ENCODE results near the gene CDIP1.

The CDIP1 gene

GRCh38 chr16:4512473-4512872 lies 26.1 kb downstream of the CDIP1 start:
- ATAC-seq (no peak), DNase-seq (ENCODE audit: low spot score in 2 of 2) (no peak)
- Mint-ChIP-seq H3K36me3 (peaks cover 67% of the 10 kb centered on the region), H3K9me3 (no peaks in the 10 kb centered on the region), H3K4me1 (peaks cover 60% of the 10 kb centered on the region), H3K27ac (peak overlapping the region; percentile 96), H3K4me3 (no peak overlapping the region)

- DNase-seq (ENCODE audit: low spot score in 2 of 2) (no peak), ATAC-seq (peak; percentile 29)
- Mint-ChIP-seq H3K9me3 (no peaks in the 10 kb centered on the region), H3K36me3 (peaks cover 73% of the 10 kb centered on the region), H3K4me1 (peaks cover 62% of the 10 kb centered on the region), H3K27ac (peak overlapping the region; percentile 96), H3K4me3 (no peak overlapping the region)
Observed at GRCh38 chr16:4511441-4512082, 27.0 kb downstream of the CDIP1 start.

GRCh38 chr16:4510747-4511426 lies 27.7 kb downstream of the CDIP1 start:
- Mint-ChIP-seq H3K36me3 (peaks cover 76% of the 10 kb centered on the region), H3K9me3 (no peaks in the 10 kb centered on the region), H3K4me1 (peaks cover 65% of the 10 kb centered on the region), H3K27ac (peak overlapping the region; percentile 96), H3K4me3 (no peak overlapping the region)
- DNase-seq (ENCODE audit: low spot score in 2 of 2) (no peak), ATAC-seq (no peak)

GRCh38 chr16:4510131-4510530 lies 28.4 kb downstream of the CDIP1 start:
- Mint-ChIP-seq H3K4me1 (peaks cover 65% of the 10 kb centered on the region), H3K27ac (peak overlapping the region; percentile 96), H3K9me3 (no peaks in the 10 kb centered on the region), H3K36me3 (peaks cover 83% of the 10 kb centered on the region), H3K4me3 (no peak overlapping the region)
- DNase-seq (ENCODE audit: low spot score in 2 of 2): no peak
- ATAC-seq: no peak

GRCh38 chr16:4509420-4509819 lies 29.2 kb downstream of the CDIP1 start:
- ATAC-seq (no peak), DNase-seq (ENCODE audit: low spot score in 2 of 2) (no peak)
- H3K4me3 Mint-ChIP-seq: no peak overlapping the region
- peaks cover 63% of the 10 kb centered on the region for H3K4me1 Mint-ChIP-seq
- peak overlapping the region; percentile 96 for H3K27ac Mint-ChIP-seq
- no peaks in the 10 kb centered on the region for H3K9me3 Mint-ChIP-seq
- peaks cover 87% of the 10 kb centered on the region for H3K36me3 Mint-ChIP-seq

GRCh38 chr16:4508806-4509205 lies 29.8 kb downstream of the CDIP1 start:
- Mint-ChIP-seq H3K4me3 (no peak overlapping the region), H3K4me1 (peaks cover 60% of the 10 kb centered on the region), H3K27ac (peak overlapping the region; percentile 91), H3K9me3 (no peaks in the 10 kb centered on the region), H3K36me3 (peaks cover 87% of the 10 kb centered on the region)
- no peak for ATAC-seq
- no peak for DNase-seq (ENCODE audit: low spot score in 2 of 2)

- Mint-ChIP-seq H3K4me1 (peaks cover 61% of the 10 kb centered on the region), H3K4me3 (no peak overlapping the region), H3K36me3 (peaks cover 79% of the 10 kb centered on the region), H3K27ac (peak overlapping the region; percentile 91), H3K9me3 (no peaks in the 10 kb centered on the region)
- DNase-seq (ENCODE audit: low spot score in 2 of 2) (no peak), ATAC-seq (no peak)
Observed at GRCh38 chr16:4507588-4508345, 30.8 kb downstream of the CDIP1 start.

GRCh38 chr16:4506450-4506849 lies 32.1 kb downstream of the CDIP1 start:
- peak; percentile 25 to 68 for DNase-seq (ENCODE audit: low spot score in 2 of 2)
- Mint-ChIP-seq H3K4me1 (peaks cover 56% of the 10 kb centered on the region), H3K4me3 (peak overlapping the region; percentile 66), H3K9me3 (no peaks in the 10 kb centered on the region), H3K36me3 (peaks cover 67% of the 10 kb centered on the region), H3K27ac (peak overlapping the region; percentile 91)
- ATAC-seq: peak; percentile 80

- Mint-ChIP-seq H3K36me3 (peaks cover 58% of the 10 kb centered on the region), H3K4me3 (peak overlapping the region; percentile 66), H3K27ac (peak overlapping the region; percentile 91), H3K9me3 (no peaks in the 10 kb centered on the region), H3K4me1 (peaks cover 57% of the 10 kb centered on the region)
- peak; percentile 91 for ATAC-seq
- peak; percentile 33 to 75 for DNase-seq (ENCODE audit: low spot score in 2 of 2)
Observed at GRCh38 chr16:4505356-4506147, 33.0 kb downstream of the CDIP1 start.

GRCh38 chr16:4501071-4501478 lies 37.5 kb downstream of the CDIP1 start:
- peaks cover 39% of the 10 kb centered on the region for H3K36me3 Mint-ChIP-seq
- no peak for ATAC-seq
- no peak for DNase-seq (ENCODE audit: low spot score in 2 of 2)
- H3K27ac Mint-ChIP-seq: peak overlapping the region; percentile 43
- H3K4me1 Mint-ChIP-seq: peaks cover 64% of the 10 kb centered on the region
- no peaks in the 10 kb centered on the region for H3K9me3 Mint-ChIP-seq
- H3K4me3 Mint-ChIP-seq: no peak overlapping the region

- ATAC-seq: peak; percentile 97
- no peak for DNase-seq (ENCODE audit: low spot score in 2 of 2)
- Mint-ChIP-seq H3K4me1 (peaks cover 64% of the 10 kb centered on the region), H3K4me3 (no peak overlapping the region), H3K36me3 (peaks cover 36% of the 10 kb centered on the region), H3K9me3 (no peaks in the 10 kb centered on the region), H3K27ac (peak overlapping the region; percentile 65)
Observed at GRCh38 chr16:4500272-4500671, 38.3 kb downstream of the CDIP1 start.

- Mint-ChIP-seq H3K4me1 (peaks cover 63% of the 10 kb centered on the region), H3K27ac (peak overlapping the region; percentile 65), H3K9me3 (no peaks in the 10 kb centered on the region), H3K36me3 (peaks cover 31% of the 10 kb centered on the region), H3K4me3 (no peak overlapping the region)
- no peak for ATAC-seq
- no peak for DNase-seq (ENCODE audit: low spot score in 2 of 2)
Observed at GRCh38 chr16:4499196-4499555, 39.4 kb downstream of the CDIP1 start.

- Mint-ChIP-seq H3K4me1 (peaks cover 64% of the 10 kb centered on the region), H3K27ac (no peak overlapping the region), H3K9me3 (no peaks in the 10 kb centered on the region), H3K4me3 (no peak overlapping the region), H3K36me3 (peaks cover 31% of the 10 kb centered on the region)
- ATAC-seq (no peak), DNase-seq (ENCODE audit: low spot score in 2 of 2) (no peak)
Observed at GRCh38 chr16:4498546-4499195, 39.9 kb downstream of the CDIP1 start.

GRCh38 chr16:4496305-4496704 lies 42.3 kb downstream of the CDIP1 start:
- peaks cover 60% of the 10 kb centered on the region for H3K4me1 Mint-ChIP-seq
- H3K27ac Mint-ChIP-seq: peak overlapping the region; percentile 88
- peaks cover 52% of the 10 kb centered on the region for H3K36me3 Mint-ChIP-seq
- no peaks in the 10 kb centered on the region for H3K9me3 Mint-ChIP-seq
- no peak overlapping the region for H3K4me3 Mint-ChIP-seq
- ATAC-seq (peak; percentile 78), DNase-seq (ENCODE audit: low spot score in 2 of 2) (no peak)

GRCh38 chr16:4495766-4496165 lies 42.8 kb downstream of the CDIP1 start:
- Mint-ChIP-seq H3K36me3 (peaks cover 58% of the 10 kb centered on the region), H3K27ac (peak overlapping the region; percentile 88), H3K4me1 (peaks cover 60% of the 10 kb centered on the region), H3K4me3 (no peak overlapping the region), H3K9me3 (no peaks in the 10 kb centered on the region)
- no peak for ATAC-seq
- DNase-seq (ENCODE audit: low spot score in 2 of 2): no peak
